WERI-Rb-1 (cell line): Measurements from ENCODE around the gene PLEKHM1.
"Not testable (repeated sequence)": the region's sequence is repeated elsewhere in the genome, so short reads cannot be mapped to it uniquely, and the experiment has no call there.

ENCODE experiments used
- DNase-seq: peaks from one replicate; pipeline ENCODE4 v3.0.0-alpha.2; 2020
- H3K27ac ChIP-seq: fragments of 250-450 bp; sonication (Bioruptor Pico); 2 replicates; pipeline ENCODE4 v1.5.1; 2020; ENCODE audit warnings: mild to moderate bottlenecking, moderate library complexity
- H3K27me3 ChIP-seq: fragments of 250-450 bp; sonication (Bioruptor Pico); 2 replicates; pipeline ENCODE4 v1.5.1; 2021; ENCODE audit warnings: mild to moderate bottlenecking, low read depth, moderate library complexity; ENCODE audit not compliant: insufficient read depth, severe bottlenecking
- H3K36me3 ChIP-seq: fragments of 250-450 bp; sonication (Bioruptor Pico); 2 replicates; pipeline ENCODE4 v1.5.1; 2020; ENCODE audit warnings: mild to moderate bottlenecking, moderate library complexity
- H3K4me3 ChIP-seq: 2 replicates; pipeline ENCODE4 v1.5.1; 2011; ENCODE audit warnings: low read depth, mild to moderate bottlenecking, control low read depth, low read length
- H3K9me3 ChIP-seq: fragments of 250-450 bp; sonication (Bioruptor Pico); 2 replicates; pipeline ENCODE4 v1.5.1; 2021; ENCODE audit warnings: mild to moderate bottlenecking, moderate library complexity; ENCODE audit not compliant: severe bottlenecking

Gene PLEKHM1

DNA sequence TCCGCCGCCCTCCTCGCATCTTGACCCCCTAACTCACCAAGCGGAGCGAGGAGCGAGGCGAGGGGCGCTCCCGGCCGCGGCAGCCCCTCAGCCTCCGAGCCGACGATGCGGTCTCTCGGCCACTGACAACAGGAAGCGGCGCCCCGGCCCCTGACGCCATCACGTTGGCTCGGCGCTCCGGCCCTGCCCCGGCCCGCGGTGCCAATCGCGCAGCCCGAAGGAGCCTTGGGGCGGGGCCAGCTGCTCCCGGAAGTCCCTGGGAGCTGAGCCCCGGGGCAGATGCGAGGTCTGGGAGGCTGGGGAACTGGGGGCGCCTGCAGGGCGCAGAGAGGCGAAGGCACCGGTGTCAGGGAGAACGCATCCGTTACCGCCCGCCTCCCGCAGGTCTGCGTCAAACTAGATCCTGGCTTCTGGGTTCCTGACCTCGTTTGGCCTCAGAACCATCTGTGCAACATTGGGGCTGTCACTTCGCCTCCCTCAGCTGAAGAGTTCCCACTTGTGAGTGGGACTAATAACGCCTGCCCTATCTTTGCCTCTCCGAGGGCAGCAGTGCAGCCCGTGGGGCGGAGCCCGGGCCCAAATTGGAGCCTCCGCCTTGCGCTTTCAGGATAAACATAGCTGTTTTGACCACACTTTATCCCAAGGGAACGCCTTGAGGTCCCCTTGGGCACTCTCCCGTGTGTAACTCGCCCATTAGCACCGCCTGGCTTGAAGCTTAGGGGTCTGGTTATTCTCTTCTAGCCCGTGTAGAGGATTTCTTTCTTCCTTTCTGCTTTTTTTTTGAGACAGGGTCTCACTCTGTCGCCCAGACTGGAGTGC, at the start of gene PLEKHM1:
PLEKHM1 (minus strand) TSS at position 107 of the 819 bp plus-strand sequence. CDS start 8,237 bp downstream, outside the sequence.
- H3K9me3 ChIP-seq, H3K27me3 ChIP-seq, H3K36me3 ChIP-seq: not testable (repeated sequence)
- Histone ChIP-seq H3K4me3 (peak within 1 kb of the TSS; percentile 54), H3K27ac (peak within 1 kb of the TSS; percentile 64)
- DNase-seq, result peak; percentile 88

DNA sequence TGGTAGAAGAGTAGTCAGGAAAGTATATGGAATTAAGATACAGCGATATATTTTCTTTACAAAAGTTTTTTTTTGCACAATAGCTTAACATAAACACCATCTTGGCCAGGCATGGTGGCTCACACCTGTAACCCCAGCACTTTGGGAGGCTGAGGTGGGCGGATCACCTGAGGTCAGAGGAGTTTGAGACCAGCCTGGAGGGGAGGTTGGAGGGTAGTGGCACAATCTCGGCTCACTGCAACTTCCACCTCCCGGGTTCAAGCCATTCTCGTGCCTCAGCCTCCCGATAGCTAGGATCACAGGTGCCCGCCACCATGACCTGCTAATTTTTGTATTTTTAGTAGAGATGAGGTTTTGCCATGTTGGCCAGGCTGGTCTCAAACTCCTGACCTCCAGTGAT, 47.6 kb upstream of the PLEKHM1 start:
- not testable (repeated sequence) for H3K27me3 ChIP-seq, H3K4me3 ChIP-seq, DNase-seq, H3K36me3 ChIP-seq, H3K9me3 ChIP-seq, H3K27ac ChIP-seq

DNA sequence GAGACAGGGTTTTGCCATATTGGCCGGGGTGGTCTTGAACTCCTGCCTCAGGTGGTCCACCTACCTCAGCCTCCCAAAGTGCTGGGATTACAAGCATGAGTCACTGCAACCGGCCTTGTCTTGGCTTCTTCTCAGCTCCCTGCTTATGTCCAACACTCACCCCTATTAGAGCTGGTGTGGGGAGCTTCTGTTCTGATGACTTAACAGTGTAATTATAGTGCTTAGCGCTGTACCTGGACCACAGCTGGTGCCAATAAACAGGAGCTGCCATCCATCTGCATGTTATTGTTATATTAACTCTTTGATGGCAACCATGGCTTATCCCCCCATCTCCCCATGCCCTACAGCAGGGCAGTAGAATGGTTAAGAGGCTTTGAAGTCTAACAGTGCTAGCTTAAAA, 15.6 kb upstream of the PLEKHM1 start:
- not testable (repeated sequence) for H3K27ac ChIP-seq, DNase-seq, H3K27me3 ChIP-seq, H3K9me3 ChIP-seq, H3K36me3 ChIP-seq, H3K4me3 ChIP-seq

DNA sequence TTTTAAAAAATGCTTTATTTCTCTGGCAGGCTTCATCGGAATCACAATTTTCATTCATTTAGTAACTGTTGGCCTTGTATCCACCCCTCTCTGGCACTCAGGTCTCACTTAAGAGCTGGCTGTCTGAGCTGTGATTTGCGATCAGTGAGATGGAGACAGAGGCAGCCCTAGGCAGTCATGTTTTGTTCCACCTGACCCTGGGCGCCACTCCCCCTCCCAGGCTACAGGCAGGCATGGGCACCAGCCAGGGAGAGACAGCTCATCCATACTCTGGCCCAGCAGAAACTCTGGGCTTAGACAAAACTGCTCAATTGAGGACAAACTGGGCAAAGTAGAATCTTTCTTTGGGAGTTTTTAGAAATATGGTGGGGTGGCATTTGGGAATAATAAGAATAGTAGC, 14.7 kb upstream of the PLEKHM1 start:
- H3K4me3 ChIP-seq, H3K9me3 ChIP-seq, H3K36me3 ChIP-seq, H3K27me3 ChIP-seq, DNase-seq, H3K27ac ChIP-seq: not testable (repeated sequence)

DNA sequence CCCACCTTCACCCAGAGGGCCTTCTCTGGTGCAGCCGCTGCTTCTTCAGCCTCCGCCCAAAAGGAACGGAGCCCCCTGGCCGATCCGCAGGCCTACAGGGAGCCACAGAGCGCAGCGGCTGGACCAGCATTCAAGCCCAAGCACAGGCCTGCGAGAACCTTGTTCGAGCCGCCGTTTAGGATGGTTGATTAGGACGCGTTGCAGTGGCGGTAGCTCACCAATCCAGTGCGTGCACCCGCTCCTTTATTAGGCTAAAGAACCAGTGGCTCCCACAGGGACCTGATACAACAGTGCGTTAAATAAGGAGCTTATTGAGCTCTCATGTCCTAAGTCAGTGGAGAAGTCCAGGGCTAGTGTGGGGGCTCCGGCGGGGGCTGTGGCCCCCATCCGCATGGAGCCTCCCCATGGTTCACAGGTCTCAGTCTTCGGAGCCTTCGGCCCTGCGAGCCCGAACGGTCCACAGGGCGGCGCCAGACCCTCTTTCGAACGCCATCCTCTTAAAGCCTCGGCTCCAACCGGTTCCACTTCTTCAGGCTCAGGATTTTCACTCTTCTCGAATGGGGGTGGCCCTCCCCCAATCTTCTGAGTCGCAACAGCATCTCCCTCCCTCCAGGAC, 10.7 kb upstream of the PLEKHM1 start:
- DNase-seq, result not testable (repeated sequence)

DNA sequence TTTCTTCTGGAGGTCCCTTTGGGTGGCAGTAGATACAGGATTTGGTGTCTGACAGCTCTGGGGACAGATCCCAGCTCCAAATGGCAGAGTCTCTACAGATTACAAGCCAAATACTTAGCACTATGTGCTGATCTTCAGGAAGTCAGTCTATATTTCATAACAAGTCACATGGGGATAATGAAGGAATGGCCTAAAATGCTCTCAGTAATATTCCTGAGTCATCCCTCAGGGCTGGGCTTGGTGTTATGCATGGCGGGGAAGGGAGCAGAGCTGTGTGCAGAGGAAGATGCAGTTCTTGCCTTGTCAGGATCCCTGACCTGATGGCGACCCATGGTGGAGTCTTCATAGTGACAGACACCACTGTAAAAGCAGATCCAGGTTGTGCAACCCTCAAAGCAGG, 10.0 kb upstream of the PLEKHM1 start:
- not testable (repeated sequence) for H3K9me3 ChIP-seq, H3K27ac ChIP-seq, H3K4me3 ChIP-seq, H3K27me3 ChIP-seq, H3K36me3 ChIP-seq, DNase-seq

More for the DNA sequence above, 10.7 kb upstream of the PLEKHM1 start:
- not testable (repeated sequence) for H3K4me3 ChIP-seq, H3K9me3 ChIP-seq, H3K36me3 ChIP-seq, H3K27ac ChIP-seq, H3K27me3 ChIP-seq

DNA sequence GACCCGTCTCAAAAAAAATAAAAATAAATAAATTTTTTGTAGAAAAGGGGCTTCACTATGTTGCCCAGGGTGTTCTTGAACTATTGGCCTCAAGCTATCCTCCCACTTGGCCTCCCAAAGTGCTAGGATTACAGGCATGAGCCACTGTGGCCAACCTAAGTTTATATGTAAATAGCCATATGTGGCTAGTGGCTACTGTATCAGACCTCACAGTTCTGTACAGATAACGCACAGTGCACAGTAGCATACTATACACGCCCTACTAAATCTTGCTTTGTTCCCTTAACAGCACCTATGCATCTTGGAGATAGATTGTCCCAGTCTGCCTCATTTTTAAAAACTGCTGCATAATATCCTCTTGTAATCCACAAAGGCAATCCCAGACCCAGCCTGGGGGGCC, 8.7 kb upstream of the PLEKHM1 start:
- H3K4me3 ChIP-seq, H3K9me3 ChIP-seq, H3K27ac ChIP-seq, H3K36me3 ChIP-seq, H3K27me3 ChIP-seq, DNase-seq: not testable (repeated sequence)

DNA sequence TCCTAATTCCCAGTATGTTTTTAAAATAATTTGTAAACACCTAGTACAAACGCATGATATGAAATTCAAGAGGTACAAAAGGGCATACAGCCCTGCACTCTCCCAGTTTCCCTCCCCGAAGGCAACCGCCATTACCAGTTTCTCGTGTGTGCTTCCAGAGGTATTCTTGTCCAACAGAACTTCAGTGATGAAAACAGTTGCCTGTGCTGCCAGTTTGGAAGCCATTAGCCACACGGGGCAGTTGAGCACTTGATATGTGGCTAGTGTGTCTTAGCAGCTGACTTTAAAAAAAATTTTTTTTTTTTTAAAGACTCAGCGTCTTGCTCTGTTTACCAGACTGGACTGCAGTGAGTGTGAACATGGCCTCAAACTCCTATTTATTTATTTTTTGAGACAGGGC, 7.9 kb upstream of the PLEKHM1 start:
- DNase-seq, H3K9me3 ChIP-seq, H3K27ac ChIP-seq, H3K27me3 ChIP-seq, H3K4me3 ChIP-seq, H3K36me3 ChIP-seq: not testable (repeated sequence)

DNA sequence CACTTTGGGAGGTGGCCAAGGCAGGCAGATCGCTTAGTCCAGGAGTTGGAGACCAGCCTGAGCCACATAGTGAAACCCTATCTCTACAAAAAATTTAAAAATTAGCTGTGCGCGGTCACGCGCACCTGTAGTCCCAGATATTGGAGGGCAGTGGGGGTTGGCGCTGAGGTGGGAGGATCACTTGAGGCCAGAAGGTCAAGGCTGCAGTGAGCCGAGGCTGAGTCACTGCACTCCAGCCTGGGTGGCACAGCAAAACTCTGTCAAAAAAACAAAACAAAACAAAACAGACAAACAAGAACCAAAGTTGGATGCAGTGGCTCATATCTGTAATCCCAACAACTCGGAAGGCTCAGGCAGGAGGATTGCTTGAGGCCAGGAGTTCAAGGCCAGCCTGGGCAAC, 6.9 kb upstream of the PLEKHM1 start:
- H3K27ac ChIP-seq, H3K9me3 ChIP-seq, H3K36me3 ChIP-seq, H3K27me3 ChIP-seq, DNase-seq, H3K4me3 ChIP-seq: not testable (repeated sequence)

DNA sequence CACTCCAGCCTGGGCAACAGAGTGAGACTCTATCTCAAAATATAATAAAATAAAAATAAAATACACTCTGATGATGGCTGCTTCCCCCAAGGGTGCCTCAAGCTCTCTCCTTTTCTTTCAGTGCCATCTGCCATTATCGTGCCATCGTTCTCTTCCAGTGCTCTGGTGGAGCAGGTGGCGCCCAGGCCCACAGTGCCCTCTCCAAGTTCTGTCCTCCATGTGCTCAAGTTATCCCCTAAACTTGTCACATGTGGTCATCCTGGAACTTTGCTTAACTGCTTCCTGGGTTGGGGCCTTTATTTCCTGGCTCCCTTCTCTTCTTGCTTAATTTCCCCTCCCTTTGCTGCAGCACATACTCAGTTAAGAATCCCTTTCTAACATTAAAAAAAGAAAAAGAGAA, 6.0 kb upstream of the PLEKHM1 start:
- H3K27ac ChIP-seq, H3K9me3 ChIP-seq, H3K36me3 ChIP-seq, DNase-seq, H3K4me3 ChIP-seq, H3K27me3 ChIP-seq: not testable (repeated sequence)

DNA sequence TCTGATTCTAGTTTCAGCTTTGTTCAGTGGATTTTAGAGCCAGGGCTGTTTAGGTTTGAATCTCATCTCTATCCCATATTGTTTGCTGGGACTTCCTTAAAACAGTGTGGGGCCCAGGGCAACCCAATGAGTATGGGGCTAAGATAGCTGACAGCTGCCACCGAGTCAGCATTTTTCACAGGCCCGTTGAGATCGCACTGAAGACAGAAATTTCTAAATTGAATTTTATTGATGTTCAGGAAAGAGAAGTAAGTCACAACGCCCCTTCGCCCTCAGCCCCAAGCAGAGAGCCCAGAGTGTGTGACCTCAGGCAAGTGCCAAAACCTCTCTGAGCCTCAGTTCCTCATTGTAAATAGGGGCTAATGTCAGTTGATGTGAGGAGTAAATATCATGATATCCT, 4.0 kb upstream of the PLEKHM1 start:
- DNase-seq, H3K4me3 ChIP-seq, H3K27me3 ChIP-seq, H3K9me3 ChIP-seq, H3K27ac ChIP-seq, H3K36me3 ChIP-seq: not testable (repeated sequence)

DNA sequence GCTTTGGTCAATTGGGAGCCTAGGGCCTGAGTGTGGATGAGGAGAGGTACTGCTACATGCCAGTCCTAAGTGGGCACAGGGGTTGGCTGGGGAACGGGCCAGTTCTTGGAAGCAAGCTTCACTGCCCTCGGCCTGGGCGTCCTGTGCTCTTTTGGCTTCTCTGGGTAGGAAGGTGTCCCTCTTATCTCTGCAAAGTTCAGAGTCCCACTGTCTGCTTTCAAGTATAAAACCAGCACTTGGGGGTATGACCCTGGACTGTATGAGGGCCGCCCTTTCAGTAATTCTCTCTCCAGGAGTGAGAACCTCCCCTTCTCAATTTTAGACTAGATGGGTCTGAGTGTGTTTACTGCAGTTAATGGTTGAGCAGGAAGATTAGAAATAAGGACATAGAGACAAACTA, 1.6 kb upstream of the PLEKHM1 start:
- not testable (repeated sequence) for H3K27ac ChIP-seq, H3K4me3 ChIP-seq, H3K9me3 ChIP-seq, H3K36me3 ChIP-seq, H3K27me3 ChIP-seq, DNase-seq

DNA sequence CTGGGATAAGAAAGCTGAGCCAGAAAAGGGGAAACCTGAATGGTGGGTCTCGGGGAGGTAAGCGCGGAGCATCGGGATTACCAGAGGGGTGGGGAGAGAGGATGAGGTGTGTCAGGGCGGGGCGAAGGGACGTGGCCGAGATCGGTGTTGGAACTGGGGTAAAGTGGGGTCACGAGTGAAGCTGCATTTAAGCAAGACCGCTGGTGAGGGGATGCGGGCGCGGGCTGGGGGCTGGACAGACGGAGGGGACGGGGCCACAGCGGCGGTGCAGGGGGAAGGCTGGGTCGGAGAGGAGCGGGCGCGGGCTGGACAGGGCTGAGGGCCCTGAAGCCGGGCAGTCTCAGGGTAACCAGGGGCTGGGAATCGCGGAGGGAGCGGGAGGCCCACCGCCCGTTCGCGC, 323 bp downstream of the PLEKHM1 start:
- peak overlapping the region; percentile 10 for H3K27ac ChIP-seq
- DNase-seq, result peak; percentile 47

DNA sequence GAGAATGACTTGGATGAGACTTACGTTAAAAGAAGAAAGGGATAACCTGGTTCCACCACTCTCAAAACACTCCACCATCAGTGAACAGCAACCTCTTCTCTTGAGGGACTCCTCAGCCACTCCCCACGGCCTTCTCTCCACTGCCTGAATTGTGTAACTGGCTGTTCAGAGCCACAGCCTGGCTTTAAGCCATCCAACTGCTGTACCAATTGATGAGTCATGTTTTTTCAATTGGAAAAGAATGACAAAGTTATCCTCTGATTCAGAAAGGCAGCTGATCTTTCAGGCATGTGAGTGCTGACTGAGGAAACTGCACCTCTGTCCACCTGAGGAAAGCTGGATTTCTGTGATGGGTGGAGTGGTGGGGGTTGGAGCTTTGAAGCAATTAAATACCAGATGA, 2.8 kb downstream of the PLEKHM1 start:
- H3K4me3 ChIP-seq, H3K27me3 ChIP-seq, DNase-seq, H3K27ac ChIP-seq, H3K9me3 ChIP-seq, H3K36me3 ChIP-seq: not testable (repeated sequence)

More for the DNA sequence above, 323 bp downstream of the PLEKHM1 start:
- H3K4me3 ChIP-seq, result peak overlapping the region; percentile 54
- H3K9me3 ChIP-seq, H3K27me3 ChIP-seq, H3K36me3 ChIP-seq: not testable (repeated sequence)

DNA sequence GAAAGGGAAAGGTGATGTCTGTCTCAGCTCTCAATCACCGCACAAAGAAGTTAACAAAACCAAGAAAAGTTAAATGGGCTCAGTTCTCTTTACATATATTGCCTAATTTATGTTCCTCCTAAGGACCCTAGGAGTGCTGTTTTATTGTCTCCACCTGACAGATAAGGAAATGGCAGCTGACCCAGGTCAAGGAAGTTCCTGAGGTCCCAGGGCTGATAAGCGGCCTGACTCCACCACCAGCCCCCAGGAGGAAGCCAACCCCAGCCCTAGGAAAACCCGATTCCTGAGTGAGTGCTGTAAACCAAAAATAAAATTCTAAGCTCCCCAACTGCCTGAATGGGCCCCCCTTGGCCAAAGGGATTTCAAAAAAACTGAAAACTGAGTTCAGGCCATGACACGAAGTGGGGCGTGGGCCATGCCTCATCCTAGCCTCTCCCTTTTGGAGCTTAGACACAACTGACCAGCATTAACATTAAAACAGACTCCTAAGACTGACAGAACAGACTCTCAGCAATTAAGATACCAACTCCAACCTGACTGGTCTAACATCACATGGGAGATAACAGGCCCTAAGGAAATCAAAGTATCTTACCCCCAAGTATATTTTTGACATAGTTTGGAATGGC, 6.8 kb downstream of the PLEKHM1 start:
- H3K36me3 ChIP-seq, H3K27me3 ChIP-seq, H3K9me3 ChIP-seq, DNase-seq, H3K27ac ChIP-seq, H3K4me3 ChIP-seq: not testable (repeated sequence)
